Measurements from ENCODE around the gene POLR3A. TPM values are rescaled to one million over a fixed set of nuclear protein-coding genes. Genes with fewer than 3 reads are reported as not detected.

Gene POLR3A
- total RNA-seq, 6 experiments from 2014 or later, result 5.5 to 8.5 (median 6.4) TPM

- Histone ChIP-seq H3K4me3 (no peak overlapping the region), H3K36me3 (peaks cover 7 to 51% (median 33%) of the 10 kb centered on the region in 4 donors), H3K27me3 (no peaks in the 10 kb centered on the region), H3K9me3 (no peaks in the 10 kb centered on the region), H3K4me1 (no peaks in the 10 kb centered on the region), H3K27ac (no peak overlapping the region)
- intact Hi-C loops (cut with DNase I), result no loop called here
- WGBS (ENCODE audit: insufficient coverage, low coverage, low lambda C conversion rate, missing lambda C conversion rate), result 60% methylated on average over 1 of the region's 2 CpGs
- DNase-seq (no peak), ATAC-seq (no peak)
- TF ChIP-seq POLR2A (IDR thresholded peaks at IDR 0.05) (no peak), CTCF (IDR thresholded peaks at IDR 0.05) (no peak)
These were observed 12.9 kb upstream of the POLR3A start for GRCh38 chr10:78042058-78042751.

DNA sequence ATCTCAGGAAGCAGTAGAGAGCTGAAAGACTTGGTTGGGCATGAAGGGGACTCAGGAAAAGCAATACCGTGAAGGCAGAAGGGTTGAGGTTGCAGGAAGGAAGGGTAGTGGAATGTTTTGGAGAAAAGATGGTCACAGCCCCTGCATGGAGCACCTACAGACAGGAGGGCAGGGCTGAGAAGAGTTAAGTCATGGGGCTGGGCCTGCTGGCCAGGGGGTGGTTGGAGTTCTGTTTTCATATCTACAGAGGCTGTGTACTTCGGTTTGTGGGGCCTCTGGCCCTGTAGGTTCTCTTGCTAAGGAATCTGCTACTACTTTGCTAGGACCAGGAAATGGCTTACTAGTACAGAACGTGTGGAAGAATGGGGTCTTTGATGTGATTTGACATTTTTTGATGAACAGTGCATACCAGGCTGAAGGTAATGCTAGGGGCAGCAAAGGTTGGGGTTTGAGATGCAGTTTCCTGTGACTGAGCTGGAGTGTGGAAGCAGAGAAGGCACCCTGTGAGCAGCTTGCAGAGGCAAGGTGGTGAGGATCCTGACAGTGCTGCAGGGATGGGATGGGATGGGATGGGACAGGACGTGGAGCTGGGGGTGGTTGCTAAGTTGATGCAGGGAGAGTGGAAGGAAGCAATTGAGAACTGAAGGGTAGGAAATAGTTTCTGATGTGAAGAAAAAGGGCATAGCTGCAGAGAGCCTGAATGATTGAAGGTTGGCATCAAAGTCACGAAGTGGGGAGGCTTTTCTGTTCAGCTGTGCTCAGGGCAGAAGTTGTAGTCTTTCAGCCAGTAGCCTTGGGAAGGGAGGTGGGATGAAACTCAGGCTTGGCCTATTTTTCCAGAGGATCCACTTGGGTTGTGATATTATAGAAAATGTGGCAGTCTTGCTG, 12.1 kb upstream of the POLR3A start:
- 79% methylated on average over 4 of the region's 5 CpGs for WGBS (ENCODE audit: insufficient coverage, low coverage, low lambda C conversion rate, missing lambda C conversion rate)
- Histone ChIP-seq H3K27me3 (no peaks in the 10 kb centered on the region), H3K36me3 (peaks cover 7 to 59% (median 37%) of the 10 kb centered on the region in 4 donors), H3K9me3 (no peaks in the 10 kb centered on the region), H3K4me1 (no peaks in the 10 kb centered on the region), H3K4me3 (no peak overlapping the region), H3K27ac (no peak overlapping the region)
- intact Hi-C loops (cut with DNase I), result no loop called here
- ATAC-seq (no peak), DNase-seq (no peak)
- TF ChIP-seq POLR2A (IDR thresholded peaks at IDR 0.05), result no peak
- TF ChIP-seq CTCF (IDR thresholded peaks at IDR 0.05), result no peak

DNA sequence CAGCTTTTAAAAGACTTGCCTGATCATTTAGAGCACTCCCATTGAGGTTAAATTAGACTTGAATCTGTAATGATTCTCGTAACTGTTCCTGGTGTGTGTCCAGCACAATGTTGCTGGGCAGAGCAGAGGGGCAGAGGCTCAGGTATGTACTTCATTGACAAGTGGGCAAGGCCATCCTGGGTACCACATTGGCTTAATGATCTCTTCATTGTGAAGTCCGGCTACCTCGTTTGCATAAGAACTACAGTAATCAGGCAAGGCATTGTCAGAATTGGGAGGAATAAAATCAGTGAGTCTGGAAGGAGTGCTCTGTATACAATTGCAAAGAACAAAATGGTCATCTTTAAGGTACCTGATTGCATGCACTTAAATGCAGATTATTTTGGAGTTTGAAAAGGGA, 10.4 kb upstream of the POLR3A start:
- Histone ChIP-seq H3K27me3 (no peaks in the 10 kb centered on the region), H3K4me1 (peaks cover 0 to 7% (median 2%) of the 10 kb centered on the region in 4 donors), H3K27ac (no peak overlapping the region), H3K9me3 (no peaks in the 10 kb centered on the region), H3K36me3 (peaks cover 7 to 72% (median 44%) of the 10 kb centered on the region in 4 donors), H3K4me3 (no peak overlapping the region)
- TF ChIP-seq POLR2A (IDR thresholded peaks at IDR 0.05) (no peak), CTCF (IDR thresholded peaks at IDR 0.05) (no peak)
- intact Hi-C loops (cut with DNase I), result no loop called here
- DNase-seq (no peak), ATAC-seq (no peak)
- 69% methylated on average over 3 of the region's 3 CpGs for WGBS (ENCODE audit: insufficient coverage, low coverage, low lambda C conversion rate, missing lambda C conversion rate)

- Histone ChIP-seq H3K9me3 (no peaks in the 10 kb centered on the region), H3K4me1 (peaks cover 0 to 11% (median 3%) of the 10 kb centered on the region in 4 donors), H3K27me3 (no peaks in the 10 kb centered on the region), H3K27ac (no peak overlapping the region), H3K4me3 (no peak overlapping the region), H3K36me3 (peaks cover 7 to 72% (median 44%) of the 10 kb centered on the region in 4 donors)
- no peak for DNase-seq
- 93% methylated on average over 4 of the region's 5 CpGs for WGBS (ENCODE audit: insufficient coverage, low coverage, low lambda C conversion rate, missing lambda C conversion rate)
- intact Hi-C loops (cut with DNase I), result no loop called here
- no peak for ATAC-seq
- TF ChIP-seq POLR2A (IDR thresholded peaks at IDR 0.05) (no peak), CTCF (IDR thresholded peaks at IDR 0.05) (no peak)
These were observed 9.7 kb upstream of the POLR3A start for GRCh38 chr10:78038791-78039547.

Data from right lobe of liver (tissue), 6 donors.